DMS114 treated with DMSO at 0.1 percent for 48 hours (cell line): ENCODE results near the gene BLCAP.

Experiments
- DNase-seq: peaks from one replicate; lab custom pipeline; 2025; ENCODE audit not compliant: unreplicated experiment; lab: John Stamatoyannopoulos, UW

BLCAP gene

GRCh38 chr20:37518059-37518458 is 9.6 kb downstream of the BLCAP start:
- no peak for DNase-seq

- DNase-seq, result no peak
These were observed 10.6 kb downstream of the BLCAP start for GRCh38 chr20:37516811-37517750.

- DNase-seq, result no peak
These were observed 11.8 kb downstream of the BLCAP start for GRCh38 chr20:37515876-37516275.

- DNase-seq, result no peak
These were observed 13.8 kb downstream of the BLCAP start for GRCh38 chr20:37513779-37514359.

- no peak for DNase-seq
These were observed 15.9 kb downstream of the BLCAP start for GRCh38 chr20:37511610-37512275.

GRCh38 chr20:37510226-37510625 is 17.4 kb downstream of the BLCAP start:
- DNase-seq, result no peak

GRCh38 chr20:37506152-37506725 is 21.4 kb downstream of the BLCAP start:
- no peak for DNase-seq

- no peak for DNase-seq
These were observed 22.2 kb downstream of the BLCAP start for GRCh38 chr20:37505263-37506151.

- DNase-seq, result no peak
These were observed 23.1 kb downstream of the BLCAP start for GRCh38 chr20:37504404-37505096.

GRCh38 chr20:37503256-37503927 is 24.3 kb downstream of the BLCAP start:
- DNase-seq, result no peak

- no peak for DNase-seq
These were observed 25.0 kb downstream of the BLCAP start for GRCh38 chr20:37502654-37503053.

- DNase-seq, result no peak
These were observed 25.7 kb downstream of the BLCAP start for GRCh38 chr20:37501940-37502339.

- no peak for DNase-seq
These were observed 27.4 kb downstream of the BLCAP start for GRCh38 chr20:37500311-37500710.

- no peak for DNase-seq
These were observed 29.5 kb downstream of the BLCAP start for GRCh38 chr20:37498066-37498665.

GRCh38 chr20:37494796-37495195 is 32.9 kb downstream of the BLCAP start:
- DNase-seq, result no peak

- no peak for DNase-seq
These were observed 33.4 kb downstream of the BLCAP start for GRCh38 chr20:37494301-37494700.

GRCh38 chr20:37492945-37493344 is 34.7 kb downstream of the BLCAP start:
- no peak for DNase-seq

GRCh38 chr20:37492096-37492625 is 35.5 kb downstream of the BLCAP start:
- DNase-seq, result no peak
